ENCODE results near the gene BBIP1.

DNA sequence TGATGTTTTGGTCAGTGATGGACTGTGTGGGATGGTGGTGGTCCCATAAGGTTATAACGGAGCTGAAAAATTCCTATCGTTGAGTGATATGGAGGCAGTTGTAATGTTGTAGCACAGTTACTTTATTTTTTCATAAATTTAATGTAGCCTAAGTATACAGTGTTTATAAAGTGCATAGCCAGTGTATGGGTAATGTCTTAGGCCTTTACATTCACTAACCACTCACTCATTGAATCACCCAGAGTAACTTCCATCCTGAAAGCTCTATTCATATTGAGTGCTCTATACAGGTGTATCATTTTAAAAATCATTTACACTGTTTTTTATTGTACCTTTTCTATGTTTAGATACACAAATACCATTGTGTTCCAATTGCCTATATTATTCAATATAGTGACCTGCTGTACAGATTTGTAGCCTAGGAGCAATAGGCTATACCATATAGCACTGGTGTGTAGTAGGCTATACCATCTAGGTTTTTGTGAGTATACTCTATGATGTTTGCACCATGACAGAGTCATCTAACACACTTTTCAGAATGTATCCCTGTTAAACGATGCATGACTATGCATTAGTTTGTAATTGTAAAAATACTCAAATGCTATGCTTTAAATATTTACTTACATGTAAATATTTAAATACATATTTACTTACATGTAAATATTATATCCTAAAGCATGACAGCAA lies 26.2 kb downstream of the BBIP1 start:
- TF ChIP-seq, protein P1, sequence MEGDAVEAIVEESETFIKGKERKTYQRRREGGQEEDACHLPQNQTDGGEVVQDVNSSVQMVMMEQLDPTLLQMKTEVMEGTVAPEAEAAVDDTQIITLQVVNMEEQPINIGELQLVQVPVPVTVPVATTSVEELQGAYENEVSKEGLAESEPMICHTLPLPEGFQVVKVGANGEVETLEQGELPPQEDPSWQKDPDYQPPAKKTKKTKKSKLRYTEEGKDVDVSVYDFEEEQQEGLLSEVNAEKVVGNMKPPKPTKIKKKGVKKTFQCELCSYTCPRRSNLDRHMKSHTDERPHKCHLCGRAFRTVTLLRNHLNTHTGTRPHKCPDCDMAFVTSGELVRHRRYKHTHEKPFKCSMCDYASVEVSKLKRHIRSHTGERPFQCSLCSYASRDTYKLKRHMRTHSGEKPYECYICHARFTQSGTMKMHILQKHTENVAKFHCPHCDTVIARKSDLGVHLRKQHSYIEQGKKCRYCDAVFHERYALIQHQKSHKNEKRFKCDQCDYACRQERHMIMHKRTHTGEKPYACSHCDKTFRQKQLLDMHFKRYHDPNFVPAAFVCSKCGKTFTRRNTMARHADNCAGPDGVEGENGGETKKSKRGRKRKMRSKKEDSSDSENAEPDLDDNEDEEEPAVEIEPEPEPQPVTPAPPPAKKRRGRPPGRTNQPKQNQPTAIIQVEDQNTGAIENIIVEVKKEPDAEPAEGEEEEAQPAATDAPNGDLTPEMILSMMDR (IDR thresholded peaks at IDR 0.05) = no peak
- TF ChIP-seq POLR2A (IDR thresholded peaks at IDR 0.05) (no peak), POLR2AphosphoS5 (IDR thresholded peaks at IDR 0.05) (no peak), EP300 (IDR thresholded peaks at IDR 0.05) (no peak)
